COLO829 (cell line): ENCODE data around the gene CAPN13.

Experiments used
- DNase-seq: peaks from one replicate; pipeline ENCODE4 v3.0.0; 2012; ENCODE audit warnings: low spot score

CAPN13 gene, protein sequence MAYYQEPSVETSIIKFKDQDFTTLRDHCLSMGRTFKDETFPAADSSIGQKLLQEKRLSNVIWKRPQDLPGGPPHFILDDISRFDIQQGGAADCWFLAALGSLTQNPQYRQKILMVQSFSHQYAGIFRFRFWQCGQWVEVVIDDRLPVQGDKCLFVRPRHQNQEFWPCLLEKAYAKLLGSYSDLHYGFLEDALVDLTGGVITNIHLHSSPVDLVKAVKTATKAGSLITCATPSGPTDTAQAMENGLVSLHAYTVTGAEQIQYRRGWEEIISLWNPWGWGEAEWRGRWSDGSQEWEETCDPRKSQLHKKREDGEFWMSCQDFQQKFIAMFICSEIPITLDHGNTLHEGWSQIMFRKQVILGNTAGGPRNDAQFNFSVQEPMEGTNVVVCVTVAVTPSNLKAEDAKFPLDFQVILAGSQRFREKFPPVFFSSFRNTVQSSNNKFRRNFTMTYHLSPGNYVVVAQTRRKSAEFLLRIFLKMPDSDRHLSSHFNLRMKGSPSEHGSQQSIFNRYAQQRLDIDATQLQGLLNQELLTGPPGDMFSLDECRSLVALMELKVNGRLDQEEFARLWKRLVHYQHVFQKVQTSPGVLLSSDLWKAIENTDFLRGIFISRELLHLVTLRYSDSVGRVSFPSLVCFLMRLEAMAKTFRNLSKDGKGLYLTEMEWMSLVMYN

DNA sequence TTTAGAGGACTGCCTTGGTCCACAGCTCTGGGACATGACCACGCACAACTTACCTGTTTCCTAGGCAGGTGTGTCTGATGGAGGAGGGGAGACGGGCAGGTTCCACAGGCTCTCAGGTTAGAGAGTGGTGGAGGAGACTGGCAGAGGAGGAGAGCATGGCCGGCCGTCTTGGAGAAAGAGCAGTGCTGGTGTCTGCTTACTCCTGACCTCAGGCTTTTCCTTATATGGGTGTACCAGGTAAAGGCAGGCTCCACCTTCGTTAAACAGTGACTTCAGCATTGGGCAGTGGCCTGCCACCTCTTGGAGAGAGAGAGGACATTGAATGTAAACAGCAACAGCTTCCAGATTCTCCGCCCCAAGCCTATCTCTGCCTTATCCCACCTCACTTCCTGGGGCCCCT, at the start of gene CAPN13:
TSS of gene CAPN13 (minus strand) at position 198 of the 400 bp plus-strand sequence. CDS start 20,121 bp downstream, outside the sequence.
- DNase-seq = no peak

DNA sequence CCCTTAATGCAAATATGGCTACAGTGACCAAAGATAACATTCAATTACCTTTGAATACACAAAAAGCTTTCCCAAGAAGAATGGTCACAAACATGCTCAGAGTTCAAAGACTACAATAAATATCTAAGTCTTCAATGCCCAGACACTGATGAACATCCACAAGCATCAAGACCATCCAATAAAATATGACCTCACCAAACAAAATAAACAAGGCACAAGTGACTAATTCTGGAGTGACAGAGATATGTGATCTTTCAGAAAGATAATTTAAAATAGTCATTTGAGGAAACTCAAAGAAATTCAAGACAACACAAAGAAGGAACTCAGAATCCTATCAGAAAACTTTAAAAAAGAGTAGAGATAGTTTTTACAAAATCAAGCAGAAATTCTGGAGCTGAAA, 40.6 kb upstream of the CAPN13 start:
- DNase-seq = no peak

DNA sequence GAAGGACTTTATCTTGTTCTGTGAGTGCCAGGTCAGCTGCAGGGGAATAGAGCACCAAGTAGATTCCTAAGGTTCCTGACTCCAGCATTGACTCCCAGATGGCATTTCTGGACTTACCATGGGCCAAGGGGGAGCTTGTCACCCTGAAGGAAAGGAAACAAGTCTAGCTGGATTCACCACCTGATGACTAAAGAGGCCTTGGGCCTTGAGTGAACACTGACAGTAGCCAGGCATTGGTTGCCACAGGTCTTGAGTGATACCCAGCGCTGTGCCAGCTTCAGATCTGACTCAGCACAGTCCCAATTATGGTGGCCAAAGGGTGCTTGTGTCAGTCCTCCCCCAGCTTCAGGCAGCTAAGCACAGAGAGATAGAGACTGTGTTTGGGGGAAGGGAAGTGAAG, 40.1 kb upstream of the CAPN13 start:
- DNase-seq = no peak

DNA sequence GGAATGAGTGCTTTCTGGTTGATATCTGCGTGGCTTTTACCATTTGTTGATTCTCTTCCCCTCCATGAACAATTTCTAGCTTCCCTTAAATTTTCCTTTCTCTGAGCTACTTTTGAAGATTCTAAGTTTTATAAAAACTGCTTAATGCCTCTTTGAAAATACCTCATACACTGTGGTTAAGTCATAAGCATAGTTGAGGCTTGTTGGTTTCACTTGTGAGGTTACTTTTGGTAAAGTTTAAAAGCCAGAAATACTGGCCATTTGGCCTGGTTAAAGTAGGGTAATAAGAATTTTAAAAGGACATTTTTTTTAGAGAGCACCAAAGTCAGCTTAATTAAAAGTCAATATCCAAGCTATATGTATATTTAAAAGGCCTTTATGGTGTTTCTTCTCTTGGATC, 21.3 kb upstream of the CAPN13 start:
- no peak for DNase-seq

DNA sequence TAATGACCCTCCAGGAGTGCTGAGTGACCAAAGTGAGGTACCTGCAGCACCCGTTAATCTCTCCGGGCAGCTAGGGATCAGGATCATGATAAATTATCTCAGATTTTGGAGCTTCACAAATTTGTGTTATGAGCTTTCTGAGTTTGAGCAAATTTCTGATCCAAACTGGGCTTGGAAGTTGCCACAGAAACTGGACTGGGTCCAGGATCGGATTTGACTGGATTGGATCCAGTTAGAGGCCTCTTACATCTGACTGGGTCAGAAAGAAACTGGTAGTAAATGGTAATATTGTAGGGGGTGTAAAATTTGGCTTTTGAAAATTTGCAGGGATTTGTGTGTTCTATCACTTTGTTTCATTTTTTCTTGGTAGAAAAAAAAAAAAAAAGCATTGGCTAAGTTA, 19.7 kb upstream of the CAPN13 start:
- no peak for DNase-seq

DNA sequence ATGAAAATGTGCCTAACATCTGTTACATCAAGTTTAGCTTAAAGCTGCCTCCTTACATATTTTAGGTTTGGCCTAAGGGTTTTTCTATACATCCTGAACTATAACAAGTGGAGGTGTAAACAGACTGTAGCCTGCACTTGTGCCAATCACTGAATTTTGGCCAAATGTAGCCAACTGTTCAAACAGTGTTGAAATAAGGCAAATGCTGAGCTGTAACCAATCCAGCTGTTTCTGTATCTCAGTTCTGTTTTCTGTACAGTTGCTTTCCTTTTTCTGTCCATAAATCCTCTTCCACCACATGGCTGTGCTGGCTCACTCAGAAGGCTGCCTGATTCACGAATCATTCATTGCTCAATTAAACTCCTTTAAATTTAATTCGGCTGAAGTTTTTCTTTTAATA, 19.2 kb upstream of the CAPN13 start:
- no peak for DNase-seq

DNA sequence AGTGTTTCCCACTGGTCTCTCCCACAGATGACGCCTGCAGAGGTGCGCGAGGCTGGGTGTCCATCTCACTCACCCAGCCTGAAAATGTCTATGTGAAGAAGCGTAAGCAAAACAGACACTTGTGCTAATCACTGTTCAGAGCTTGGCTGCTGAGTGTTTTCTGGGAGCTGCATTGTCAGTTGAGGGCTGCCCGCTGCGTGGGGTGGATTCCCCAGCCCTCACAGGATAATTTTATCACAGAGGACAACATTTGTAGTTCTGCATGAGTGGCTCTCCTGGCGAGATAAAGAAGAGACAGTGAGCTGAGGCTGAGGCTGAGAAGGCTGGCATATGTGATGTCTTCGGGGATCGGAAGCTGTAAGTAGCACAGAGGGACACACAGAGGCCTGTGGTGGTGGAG, 16.2 kb upstream of the CAPN13 start:
- DNase-seq = no peak

DNA sequence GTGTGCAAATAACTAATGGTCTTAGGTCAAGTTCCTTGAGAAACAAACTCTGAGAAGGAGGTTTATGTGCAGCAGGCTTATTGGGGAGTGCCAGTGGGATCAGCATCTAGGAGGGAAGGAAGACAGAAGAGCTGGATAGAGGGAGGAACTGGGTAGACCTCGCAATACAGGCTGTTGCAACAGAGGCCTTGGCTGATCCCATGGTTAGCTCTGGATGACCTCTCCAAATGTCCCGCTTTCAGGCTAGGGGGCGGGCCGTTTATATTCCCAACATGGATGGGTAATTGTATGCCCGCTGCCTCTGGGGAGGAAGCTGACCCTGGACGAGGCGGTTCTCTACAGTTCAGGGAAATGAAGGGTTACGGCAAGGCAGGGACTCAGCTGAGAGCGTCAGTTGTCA, 14.7 kb upstream of the CAPN13 start:
- DNase-seq = no peak

DNA sequence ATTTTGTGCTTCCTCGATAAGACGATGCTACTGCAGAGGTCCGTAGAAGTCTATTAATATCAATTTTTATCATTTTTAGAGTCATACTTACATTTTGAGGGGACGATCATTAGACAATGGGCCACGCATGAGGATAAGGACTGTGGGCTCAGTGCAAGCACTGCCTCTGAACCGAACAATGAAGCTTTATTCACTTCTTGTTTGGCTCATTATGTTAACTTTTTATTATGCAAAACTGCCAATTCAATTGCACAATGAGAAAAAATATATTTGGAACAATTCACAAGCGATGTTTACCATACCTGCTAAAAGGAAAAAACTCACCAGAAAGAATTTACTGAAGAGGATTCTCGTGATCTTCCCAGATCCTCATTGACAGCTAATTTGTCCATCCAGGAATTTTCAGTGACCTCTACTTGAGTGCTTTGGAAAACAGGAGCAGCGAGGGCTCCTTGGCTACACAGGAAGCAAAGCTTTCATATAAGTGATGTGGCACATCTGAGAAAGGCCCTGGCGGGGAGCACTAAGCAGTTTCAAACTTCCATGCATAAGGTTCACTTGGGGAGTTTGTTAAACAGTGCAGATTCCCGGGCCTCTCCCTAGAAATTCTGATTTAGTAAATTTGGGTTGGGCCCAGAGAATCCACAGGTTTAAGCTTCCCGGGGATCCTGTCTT, 13.3 kb upstream of the CAPN13 start:
- DNase-seq = no peak

DNA sequence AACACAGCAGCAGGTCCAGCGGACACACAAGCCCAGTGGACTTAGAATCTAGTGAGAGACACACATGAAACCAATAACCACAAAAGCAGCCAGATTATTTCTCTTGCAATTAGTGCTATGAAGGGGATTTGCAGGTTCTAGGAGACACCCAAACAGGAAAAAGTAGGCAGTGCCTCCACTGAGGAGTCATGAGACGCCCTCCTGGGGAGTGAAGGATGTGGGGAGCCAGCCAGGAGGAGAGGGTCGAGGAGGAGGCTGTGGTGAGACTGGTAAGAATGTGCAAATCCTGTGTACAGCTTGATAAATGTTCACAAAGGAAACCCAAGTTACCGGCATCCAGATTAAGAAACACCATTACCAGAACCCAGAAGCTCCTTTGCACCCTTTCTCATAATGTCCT, 2.7 kb upstream of the CAPN13 start:
- DNase-seq = no peak

DNA sequence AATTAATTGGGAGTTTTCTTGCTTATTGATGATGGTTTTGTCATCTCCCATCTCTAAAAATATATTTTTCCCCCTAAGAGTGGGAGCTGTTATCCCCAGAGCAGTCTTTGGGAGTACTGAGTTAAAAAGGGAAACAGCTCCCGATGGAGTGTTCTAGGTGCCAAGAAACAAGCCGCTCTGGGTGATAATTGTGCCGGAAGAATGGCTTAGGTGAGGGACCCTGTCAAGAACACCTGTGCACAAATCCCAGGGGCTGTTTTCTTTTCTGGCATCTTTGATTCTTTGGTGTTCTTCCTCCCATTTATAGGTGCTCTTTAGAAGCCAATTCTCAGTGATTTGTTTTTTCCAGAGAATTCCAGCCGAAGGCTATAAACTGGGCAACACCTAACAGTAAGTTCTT, 1.4 kb upstream of the CAPN13 start:
- DNase-seq = no peak

DNA sequence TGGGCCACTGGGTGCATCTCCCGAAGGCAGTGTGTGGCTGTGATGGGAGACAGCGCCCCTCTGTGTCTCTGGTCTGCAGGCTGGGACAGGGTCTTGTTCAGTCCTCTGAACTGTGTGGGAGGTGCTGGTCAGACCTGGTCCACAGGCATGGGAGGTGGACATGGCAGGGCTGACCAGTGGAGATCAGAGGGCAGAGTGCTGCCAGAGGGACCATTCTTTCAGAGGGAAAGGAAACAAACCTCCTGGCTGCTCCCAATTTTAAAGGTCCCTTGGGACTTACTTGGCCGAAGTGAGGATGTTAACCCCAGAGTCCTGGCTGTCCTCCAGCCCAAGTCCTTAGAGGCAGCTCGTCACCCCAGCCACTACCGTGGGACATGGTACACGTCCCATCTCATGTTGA, 4.0 kb downstream of the CAPN13 start:
- DNase-seq = no peak

DNA sequence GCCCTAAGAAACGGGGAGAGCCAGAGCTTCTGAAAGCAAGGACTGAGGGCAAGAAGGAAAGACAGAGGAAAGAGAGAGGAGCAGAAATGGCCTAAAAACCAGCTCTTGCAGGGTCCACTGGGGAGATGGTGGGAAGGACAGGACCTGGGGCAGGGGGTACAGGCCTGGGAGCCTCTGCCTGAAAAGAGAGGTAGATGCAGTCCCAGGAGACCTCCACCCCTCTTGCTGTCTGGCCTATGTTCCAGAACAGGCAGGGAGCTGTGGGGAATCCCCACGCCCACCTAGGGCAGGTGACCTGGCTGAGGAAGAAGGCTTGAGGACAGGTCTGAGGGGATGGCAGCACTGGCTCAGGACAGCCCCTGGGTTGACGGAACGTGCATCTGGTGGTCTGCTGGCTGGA, 4.6 kb downstream of the CAPN13 start:
- DNase-seq = no peak

DNA sequence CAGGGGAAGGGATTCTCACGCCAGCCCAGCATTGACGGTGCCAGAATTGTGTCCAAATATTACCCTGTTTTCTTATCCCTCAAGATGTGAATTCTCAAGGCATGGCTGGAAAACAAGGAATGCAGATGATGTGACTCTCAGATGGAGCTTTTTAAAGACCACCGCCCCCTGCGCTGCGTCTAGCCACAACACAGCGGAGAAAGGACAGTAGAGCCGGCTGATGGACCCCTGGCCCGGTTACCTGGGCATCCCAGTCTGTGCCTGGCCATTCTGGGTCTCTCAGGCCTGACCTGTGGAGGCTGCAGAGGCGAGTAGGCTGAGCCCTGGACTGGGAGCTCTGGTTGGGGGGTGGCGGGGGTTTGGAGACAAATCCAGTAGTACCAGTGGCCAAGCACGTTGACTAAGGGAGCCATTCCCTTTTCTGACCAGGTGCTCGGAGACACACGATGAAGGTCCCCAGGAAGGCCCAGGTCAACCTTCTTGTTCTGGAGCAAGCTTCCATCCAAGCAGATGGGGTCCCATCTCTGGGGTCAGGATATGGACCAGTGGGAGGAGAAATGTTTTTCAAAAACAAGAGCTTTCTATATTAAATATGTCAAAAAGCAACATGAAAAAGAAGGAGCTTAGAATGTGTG, 5.3 kb downstream of the CAPN13 start:
- no peak for DNase-seq

DNA sequence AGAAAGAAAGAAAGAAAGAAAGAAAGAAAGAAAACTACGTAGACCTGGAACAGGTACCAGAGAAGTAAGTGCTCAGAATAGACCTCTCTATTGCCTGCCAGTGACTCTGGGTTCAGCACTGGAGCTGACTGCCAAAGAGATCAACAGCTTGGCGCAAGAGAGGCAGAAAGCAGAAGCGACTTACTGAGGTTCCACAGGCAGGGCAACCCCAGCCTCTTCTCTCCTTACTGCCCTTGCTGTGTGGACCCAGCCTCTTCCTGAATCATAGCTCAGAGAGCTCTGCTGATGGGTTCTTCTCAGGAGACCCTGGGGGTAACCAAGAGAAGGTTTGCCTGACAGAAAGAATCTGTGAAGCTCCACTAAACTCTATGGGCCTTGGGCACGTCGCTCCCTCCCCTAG, 7.1 kb downstream of the CAPN13 start:
- no peak for DNase-seq

DNA sequence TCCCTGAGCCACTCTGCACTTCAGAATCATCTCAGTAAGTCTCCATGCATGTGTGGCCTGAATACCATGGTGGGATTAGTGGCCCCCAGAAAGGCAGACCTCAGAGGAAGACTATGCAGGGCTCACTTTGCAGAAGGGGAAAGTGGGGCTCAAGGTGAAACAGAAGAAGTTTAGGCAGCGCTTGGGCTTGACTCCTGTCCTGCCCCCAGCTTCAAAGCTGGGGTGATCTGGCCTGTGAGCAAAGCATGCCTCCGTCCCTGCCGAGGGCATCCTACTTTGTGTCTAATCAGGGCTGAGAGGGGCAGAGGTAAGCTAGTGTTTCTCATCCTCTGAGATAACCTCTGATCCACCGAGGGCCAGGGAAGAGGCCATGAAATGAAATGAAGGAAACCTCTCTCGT, 7.9 kb downstream of the CAPN13 start:
- DNase-seq = no peak

DNA sequence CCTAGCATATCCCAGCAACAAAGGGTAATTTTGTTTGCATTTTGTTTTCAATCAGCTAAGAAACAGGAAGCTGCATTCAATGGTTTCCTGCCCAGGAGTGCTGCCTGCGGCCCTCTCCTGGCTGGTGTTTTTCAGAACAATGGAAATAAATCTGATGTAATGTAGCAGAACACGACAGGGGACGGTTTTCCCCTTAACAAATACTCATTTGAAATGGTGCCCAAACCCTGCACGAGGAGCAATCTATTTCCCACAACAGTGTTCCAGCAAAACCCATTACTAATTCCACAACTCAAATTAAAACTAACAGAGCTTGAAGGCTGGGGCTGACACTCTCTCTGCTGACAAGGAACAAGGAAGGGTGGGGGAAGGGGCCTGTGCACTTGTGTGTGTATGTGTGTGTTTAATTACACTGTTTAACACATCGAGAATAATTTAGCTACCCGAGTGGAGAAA, 8.7 kb downstream of the CAPN13 start:
- DNase-seq = no peak

DNA sequence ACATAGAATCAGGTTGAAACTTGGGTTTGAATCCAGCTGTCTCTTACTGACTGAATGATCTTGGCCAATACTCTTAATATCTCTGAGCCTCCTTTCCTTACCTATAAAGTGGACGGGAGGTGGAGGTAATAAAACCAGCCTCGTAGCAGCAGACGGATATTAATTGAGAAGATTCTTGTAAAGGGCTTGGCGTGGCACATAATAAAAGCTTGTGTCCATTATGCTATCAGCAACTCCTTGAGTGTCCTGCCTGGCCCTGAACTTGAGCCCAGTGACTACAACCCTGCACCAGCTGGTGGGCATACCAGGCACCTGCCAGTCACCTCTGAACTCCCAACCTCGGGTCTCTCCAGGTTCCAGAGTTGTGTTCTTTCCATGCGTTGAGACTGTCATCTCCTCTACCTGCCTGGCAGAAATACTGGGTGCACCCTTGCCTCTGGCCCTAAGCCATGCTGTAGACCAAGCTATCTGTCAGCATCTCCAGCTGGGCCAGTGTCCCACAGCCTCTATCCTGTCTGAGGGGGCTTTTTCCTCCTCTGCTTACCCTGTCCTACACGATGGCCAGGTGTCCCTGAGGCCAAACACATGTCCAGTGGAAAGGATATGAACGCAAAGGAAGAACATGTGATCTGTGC, 9.7 kb downstream of the CAPN13 start:
- no peak for DNase-seq

DNA sequence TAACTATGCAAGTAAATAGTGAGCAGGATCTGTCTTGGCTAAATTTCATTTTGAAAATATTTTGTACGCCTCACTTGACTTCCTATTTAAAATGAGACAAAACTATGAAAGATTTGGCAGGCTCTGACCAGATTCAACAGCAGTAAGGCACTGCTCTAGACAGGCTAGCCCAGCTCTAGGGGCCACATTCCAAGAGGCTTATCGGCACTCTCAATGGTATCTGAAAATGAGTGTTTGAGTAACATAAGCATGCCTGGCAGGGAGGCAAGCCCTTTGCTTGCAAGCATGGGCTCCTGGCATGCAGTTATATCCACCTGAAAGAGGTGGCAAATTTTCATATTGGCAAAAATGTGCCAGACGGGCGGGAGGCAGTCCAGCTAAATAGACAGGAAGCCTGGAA, 10.5 kb downstream of the CAPN13 start:
- no peak for DNase-seq

DNA sequence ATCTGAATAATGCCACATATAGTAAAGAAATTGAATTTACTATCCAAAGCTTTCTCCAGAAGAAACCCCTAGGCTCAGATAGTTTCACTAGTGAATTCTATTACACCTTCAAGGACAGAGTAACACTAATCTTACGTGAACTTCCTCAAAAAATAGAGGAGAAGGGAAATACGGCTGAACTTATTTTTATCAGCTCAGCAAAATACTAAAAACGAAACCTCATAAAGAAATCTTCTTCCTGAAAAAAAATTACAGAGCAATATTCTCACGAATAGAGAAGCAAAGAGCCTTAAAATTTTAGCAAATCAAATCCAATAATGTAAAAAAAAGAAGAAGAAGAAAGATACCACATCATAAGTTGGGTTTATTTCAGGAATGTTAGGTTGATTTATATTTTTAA, 14.7 kb downstream of the CAPN13 start:
- DNase-seq = no peak

DNA sequence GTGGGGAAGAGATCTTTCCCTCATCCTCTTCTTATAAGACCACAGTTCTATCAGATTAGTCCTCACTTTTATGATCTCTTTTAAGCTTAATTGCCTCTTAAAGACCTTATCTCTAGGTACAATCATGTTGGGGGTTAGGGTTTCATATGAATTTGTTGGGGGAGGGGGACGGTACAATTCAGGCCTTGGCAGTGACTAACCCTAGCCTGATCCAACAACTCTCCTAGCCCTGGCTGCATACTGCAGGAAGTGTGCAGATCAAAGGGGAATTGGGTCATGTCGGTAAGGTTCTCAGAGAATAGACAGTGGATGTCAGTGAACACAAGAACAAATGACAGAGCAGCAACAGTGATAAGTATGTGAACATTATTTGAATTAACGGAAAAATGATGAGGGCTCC, 16.4 kb downstream of the CAPN13 start:
- no peak for DNase-seq

DNA sequence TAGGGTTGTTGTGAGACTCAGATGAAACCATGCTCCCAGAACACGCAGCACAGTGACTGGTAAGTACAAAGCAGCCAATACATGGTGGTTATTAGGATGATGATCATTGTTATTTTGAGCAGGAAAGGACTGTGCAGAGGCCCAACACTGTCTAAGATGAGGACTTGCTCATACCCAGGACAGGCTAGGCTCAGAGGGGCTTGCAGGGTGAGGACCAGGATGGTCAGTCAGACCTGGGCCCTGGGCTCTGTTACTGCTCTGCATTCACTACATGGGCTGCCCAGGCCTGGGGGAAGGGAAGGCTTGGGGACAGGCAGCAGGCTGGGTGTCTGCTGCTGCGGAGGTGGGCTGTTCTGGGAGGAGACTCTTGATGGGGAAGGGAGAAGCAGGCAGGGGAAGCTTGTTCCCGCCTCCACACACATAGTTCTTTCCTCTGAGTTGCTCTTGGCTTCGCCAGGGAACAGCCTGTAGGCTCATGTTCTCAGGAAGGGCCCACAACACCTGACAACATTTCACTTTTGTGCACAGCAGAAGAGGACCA, 17.5 kb downstream of the CAPN13 start:
- no peak for DNase-seq
